Ishikawa (cell line): Measurements from ENCODE around the gene DESI1.

Experiments
- CEBPB ChIP-seq: IDR thresholded peaks from 2 replicates; pipeline ENCODE4 v1.6.1; 2012
- CREB1 ChIP-seq: IDR thresholded peaks from 2 replicates; pipeline ENCODE4 v1.6.1; 2012; ENCODE audit warnings: low read depth
- EP300 ChIP-seq: IDR thresholded peaks from 2 replicates; pipeline ENCODE4 v1.6.1; 2012; ENCODE audit warnings: borderline replicate concordance
- FOXM1 ChIP-seq: IDR thresholded peaks from 2 replicates; pipeline ENCODE4 v1.6.1; 2012; ENCODE audit warnings: low read depth, borderline replicate concordance
- RAD21 ChIP-seq: IDR thresholded peaks from 2 replicates; pipeline ENCODE4 v1.6.1; 2012; ENCODE audit warnings: low read depth
- TAF1 ChIP-seq: IDR thresholded peaks from 2 replicates; pipeline ENCODE4 v1.6.1; 2012; ENCODE audit warnings: low read depth, mild to moderate bottlenecking
- YY1 ChIP-seq: IDR thresholded peaks from 2 replicates; pipeline ENCODE4 v1.6.1; 2012; ENCODE audit warnings: low read depth
- TF ChIP-seq, protein P1 (sequence below): IDR thresholded peaks from 2 replicates; pipeline ENCODE4 v1.6.1; 2012; ENCODE audit warnings: low read depth, mild to moderate bottlenecking
- TF ChIP-seq, protein P2 (sequence below): IDR thresholded peaks from 2 replicates; pipeline ENCODE4 v1.6.1; 2012

- no peak for TF ChIP-seq YY1
- no peak for TF ChIP-seq CEBPB
- TF ChIP-seq EP300, result no peak
- TF ChIP-seq, protein P1, sequence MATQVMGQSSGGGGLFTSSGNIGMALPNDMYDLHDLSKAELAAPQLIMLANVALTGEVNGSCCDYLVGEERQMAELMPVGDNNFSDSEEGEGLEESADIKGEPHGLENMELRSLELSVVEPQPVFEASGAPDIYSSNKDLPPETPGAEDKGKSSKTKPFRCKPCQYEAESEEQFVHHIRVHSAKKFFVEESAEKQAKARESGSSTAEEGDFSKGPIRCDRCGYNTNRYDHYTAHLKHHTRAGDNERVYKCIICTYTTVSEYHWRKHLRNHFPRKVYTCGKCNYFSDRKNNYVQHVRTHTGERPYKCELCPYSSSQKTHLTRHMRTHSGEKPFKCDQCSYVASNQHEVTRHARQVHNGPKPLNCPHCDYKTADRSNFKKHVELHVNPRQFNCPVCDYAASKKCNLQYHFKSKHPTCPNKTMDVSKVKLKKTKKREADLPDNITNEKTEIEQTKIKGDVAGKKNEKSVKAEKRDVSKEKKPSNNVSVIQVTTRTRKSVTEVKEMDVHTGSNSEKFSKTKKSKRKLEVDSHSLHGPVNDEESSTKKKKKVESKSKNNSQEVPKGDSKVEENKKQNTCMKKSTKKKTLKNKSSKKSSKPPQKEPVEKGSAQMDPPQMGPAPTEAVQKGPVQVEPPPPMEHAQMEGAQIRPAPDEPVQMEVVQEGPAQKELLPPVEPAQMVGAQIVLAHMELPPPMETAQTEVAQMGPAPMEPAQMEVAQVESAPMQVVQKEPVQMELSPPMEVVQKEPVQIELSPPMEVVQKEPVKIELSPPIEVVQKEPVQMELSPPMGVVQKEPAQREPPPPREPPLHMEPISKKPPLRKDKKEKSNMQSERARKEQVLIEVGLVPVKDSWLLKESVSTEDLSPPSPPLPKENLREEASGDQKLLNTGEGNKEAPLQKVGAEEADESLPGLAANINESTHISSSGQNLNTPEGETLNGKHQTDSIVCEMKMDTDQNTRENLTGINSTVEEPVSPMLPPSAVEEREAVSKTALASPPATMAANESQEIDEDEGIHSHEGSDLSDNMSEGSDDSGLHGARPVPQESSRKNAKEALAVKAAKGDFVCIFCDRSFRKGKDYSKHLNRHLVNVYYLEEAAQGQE, result no peak
- TF ChIP-seq FOXM1, result no peak
- TF ChIP-seq TAF1, result no peak
- TF ChIP-seq, protein P2, sequence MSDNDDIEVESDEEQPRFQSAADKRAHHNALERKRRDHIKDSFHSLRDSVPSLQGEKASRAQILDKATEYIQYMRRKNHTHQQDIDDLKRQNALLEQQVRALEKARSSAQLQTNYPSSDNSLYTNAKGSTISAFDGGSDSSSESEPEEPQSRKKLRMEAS, result no peak
- no peak for TF ChIP-seq CREB1
- peak; percentile 88 for TF ChIP-seq RAD21
Measured at GRCh38 chr22:41596776-41597634, 23.8 kb downstream of the DESI1 start.
